Stomach (tissue), 9 donors: ENCODE results near the gene MTR. TPM values are rescaled to one million over a fixed set of nuclear protein-coding genes. Genes with fewer than 3 reads are reported as not detected.

ENCODE experiments used
- DNase-seq, 2 donors: peaks; one replicate each; pipeline versions ENCODE4 v3.0.0 to v3.0.0-alpha.2; 2013 to 2019
- H3K27ac ChIP-seq, 5 donors: fragments of 200-600 bp in 4 of 5; sonication (generic) in 4 of 5; one replicate each; pipeline ENCODE4 v1.5.1; 2013 to 2019; ENCODE audit warnings: mild to moderate bottlenecking in 1 of 5, moderate library complexity in 1 of 5
- H3K27me3 ChIP-seq, 3 donors: fragments of 200-600 bp; sonication (generic); one replicate each; pipeline ENCODE4 v1.5.1; 2017 to 2019; ENCODE audit warnings: mixed run types in 1 of 3
- H3K36me3 ChIP-seq, 4 donors: fragments of 200-600 bp; sonication (generic); 1 replicate in 3 of 4; 2 replicates in 1 of 4; pipeline ENCODE4 v1.5.1; 2016 to 2019
- H3K4me1 ChIP-seq, 4 donors: fragments of 200-600 bp; sonication (generic); one replicate each; pipeline ENCODE4 v1.5.1; 2016 to 2019
- H3K4me3 ChIP-seq, 4 donors: fragments of 200-600 bp; sonication (generic) in 3 of 4; one replicate each; pipeline ENCODE4 v1.5.1; 2016 to 2019; ENCODE audit warnings: mild to moderate bottlenecking in 1 of 4
- H3K9me3 ChIP-seq, 4 donors: fragments of 200-600 bp; sonication (generic); one replicate each; pipeline ENCODE4 v1.5.1; 2016 to 2019
- EP300 ChIP-seq: sonication (generic); formaldehyde crosslinking; IDR thresholded peaks from one replicate; pipeline ENCODE4 v1.6.1; 2017; ENCODE audit warnings: antibody characterized with exemption
- POLR2A ChIP-seq, 4 donors: fragments of 450-650 bp; IDR thresholded peaks; one replicate each; pipeline ENCODE4 v1.6.1; 2016; ENCODE audit warnings: antibody characterized with exemption in 4 of 4, control low read depth in 2 of 4, mild to moderate bottlenecking in 1 of 4, moderate library complexity in 1 of 4
- POLR2AphosphoS5 ChIP-seq, 3 donors: sonication (generic); formaldehyde crosslinking; IDR thresholded peaks; one replicate each; pipeline ENCODE4 v1.6.1; 2016; ENCODE audit warnings: antibody characterized with exemption in 3 of 3
- WGBS, 5 donors: extraction: QIAGEN DNeasy Blood & Tissue Kit in 3 of 5; methylation state at CpG; one replicate each; pipeline versions ENCODE4 v1.1.5 to v1.1.7; 2013 to 2018; 5-methylcytosine and 5-hydroxymethylcytosine counted together
- intact Hi-C: fragments of 100-400 bp; cut with DNase I; formaldehyde crosslinking; loops from one replicate; pipeline ENCODE4 v1.15.1; 2023; ENCODE audit warnings: low total_unique reads
- polyA plus RNA-seq, 3 donors: library from polyadenylated mRNA; stranded (reverse); fragments of 200-250 nt; gene quantifications; one replicate each; pipeline ENCODE4 v1.2.3, GENCODE V29; 2013
- total RNA-seq, 5 donors: library from RNA; depleted of rRNA; stranded (reverse); fragments of >200 nt; gene quantifications; one replicate each; pipeline versions ENCODE4 v1.1.0 to v1.2.3, GENCODE V29; 2014 to 2016
- TF ChIP-seq, protein P1 (sequence below), 7 experiments: fragments of 450-650 bp in 4 of 7; fragments of 200-600 bp in 3 of 7; sonication (generic) in 3 of 7; IDR thresholded peaks; one replicate each; pipeline ENCODE4 v1.5.1; 2016 to 2019; ENCODE audit warnings: antibody characterized with exemption in 7 of 7, control low read depth in 2 of 7, mild to moderate bottlenecking in 1 of 7
- donor health status: healthy with polysubstance abuse.
- donor health status: Bipolar disorder and iron deficiency.
- donor health status: healthy.

The MTR gene
- total and polyA plus RNA-seq, 8 donors, result 3.1 to 57.3 (median 23.6) TPM

- H3K4me3 ChIP-seq, result no peak overlapping the region
- intact Hi-C loops, result no loop called here
- H3K36me3 ChIP-seq, result peaks cover 0 to 100% (median 88%) of the 10 kb centered on the region in 4 donors
- TF ChIP-seq, protein P1, sequence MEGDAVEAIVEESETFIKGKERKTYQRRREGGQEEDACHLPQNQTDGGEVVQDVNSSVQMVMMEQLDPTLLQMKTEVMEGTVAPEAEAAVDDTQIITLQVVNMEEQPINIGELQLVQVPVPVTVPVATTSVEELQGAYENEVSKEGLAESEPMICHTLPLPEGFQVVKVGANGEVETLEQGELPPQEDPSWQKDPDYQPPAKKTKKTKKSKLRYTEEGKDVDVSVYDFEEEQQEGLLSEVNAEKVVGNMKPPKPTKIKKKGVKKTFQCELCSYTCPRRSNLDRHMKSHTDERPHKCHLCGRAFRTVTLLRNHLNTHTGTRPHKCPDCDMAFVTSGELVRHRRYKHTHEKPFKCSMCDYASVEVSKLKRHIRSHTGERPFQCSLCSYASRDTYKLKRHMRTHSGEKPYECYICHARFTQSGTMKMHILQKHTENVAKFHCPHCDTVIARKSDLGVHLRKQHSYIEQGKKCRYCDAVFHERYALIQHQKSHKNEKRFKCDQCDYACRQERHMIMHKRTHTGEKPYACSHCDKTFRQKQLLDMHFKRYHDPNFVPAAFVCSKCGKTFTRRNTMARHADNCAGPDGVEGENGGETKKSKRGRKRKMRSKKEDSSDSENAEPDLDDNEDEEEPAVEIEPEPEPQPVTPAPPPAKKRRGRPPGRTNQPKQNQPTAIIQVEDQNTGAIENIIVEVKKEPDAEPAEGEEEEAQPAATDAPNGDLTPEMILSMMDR (IDR thresholded peaks at IDR 0.05), result no peak
- no peak for TF ChIP-seq POLR2AphosphoS5 (IDR thresholded peaks at IDR 0.05)
- no peak for TF ChIP-seq EP300
- no peak for TF ChIP-seq POLR2A (IDR thresholded peaks at IDR 0.05)
- H3K9me3 ChIP-seq, result no peaks in the 10 kb centered on the region
- no peaks in the 10 kb centered on the region for H3K27me3 ChIP-seq
- 85 to 92% (median 88%) methylated on average over 4 of the region's 4 CpGs for WGBS, 5 donors
- DNase-seq, result no peak
- H3K27ac ChIP-seq, result peak overlapping the region in 1 of 5 donors; percentile 81
- H3K4me1 ChIP-seq, result peaks cover 0 to 39% (median 10%) of the 10 kb centered on the region in 4 donors
Measured at GRCh38 chr1:236860101-236860500, 65.0 kb downstream of the MTR start.

DNA sequence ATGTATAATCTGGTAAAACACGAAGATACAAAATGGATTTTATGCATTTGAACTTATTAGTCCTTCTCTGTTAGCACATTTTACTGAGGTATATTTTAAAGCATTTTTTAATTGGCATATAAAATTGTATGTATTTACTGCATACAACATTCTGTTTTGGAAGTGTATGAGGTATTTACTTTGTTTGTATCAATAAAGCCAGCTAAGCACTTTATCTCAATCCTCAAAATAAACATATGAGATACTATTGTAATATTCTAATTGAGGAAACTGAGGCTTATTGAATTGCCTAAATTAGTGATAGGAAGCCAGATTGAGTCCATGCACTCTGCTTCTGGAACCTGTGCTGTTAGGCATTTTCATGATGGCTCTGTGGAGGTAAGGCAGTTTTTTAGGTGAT is 65.6 kb downstream of the MTR start:
- peak overlapping the region in 1 of 5 donors; percentile 81 for H3K27ac ChIP-seq
- intact Hi-C loops, result no loop called here
- no peak overlapping the region for H3K4me3 ChIP-seq
- peaks cover 0 to 99% (median 85%) of the 10 kb centered on the region in 4 donors for H3K36me3 ChIP-seq
- H3K27me3 ChIP-seq, result no peaks in the 10 kb centered on the region
- TF ChIP-seq POLR2A (IDR thresholded peaks at IDR 0.05) (no peak), EP300 (no peak), POLR2AphosphoS5 (IDR thresholded peaks at IDR 0.05) (no peak)
- TF ChIP-seq, protein P1 (IDR thresholded peaks at IDR 0.05), result no peak
- WGBS, 5 donors, result 69 to 88% (median 85%) methylated on average over 1 of the region's 1 CpG
- peaks cover 0 to 43% (median 10%) of the 10 kb centered on the region in 4 donors for H3K4me1 ChIP-seq
- DNase-seq, result no peak
- H3K9me3 ChIP-seq, result no peaks in the 10 kb centered on the region

GRCh38 chr1:236861560-236862218 is 66.6 kb downstream of the MTR start:
- 78 to 90% (median 84%) methylated on average over 2 of the region's 2 CpGs for WGBS, 5 donors
- no peak for TF ChIP-seq POLR2AphosphoS5 (IDR thresholded peaks at IDR 0.05)
- Histone ChIP-seq H3K4me3 (no peak overlapping the region), H3K4me1 (peaks cover 0 to 43% (median 10%) of the 10 kb centered on the region in 4 donors), H3K27me3 (no peaks in the 10 kb centered on the region), H3K36me3 (peaks cover 0 to 99% (median 85%) of the 10 kb centered on the region in 4 donors), H3K27ac (peak overlapping the region in 4 of 5 donors; percentile 1 to 81 (median 55)), H3K9me3 (no peaks in the 10 kb centered on the region)
- intact Hi-C loops, result no loop called here
- peak in 1 of 2 donors; percentile 20 for DNase-seq

GRCh38 chr1:236862219-236862591 is 67.1 kb downstream of the MTR start:
- H3K36me3 ChIP-seq, result peaks cover 0 to 99% (median 85%) of the 10 kb centered on the region in 4 donors
- TF ChIP-seq POLR2A (IDR thresholded peaks at IDR 0.05), result no peak
- TF ChIP-seq EP300, result no peak
- TF ChIP-seq, protein P1 (IDR thresholded peaks at IDR 0.05), result no peak
- no peak for TF ChIP-seq POLR2AphosphoS5 (IDR thresholded peaks at IDR 0.05)
- 86 to 95% (median 92%) methylated on average over 4 of the region's 4 CpGs for WGBS, 5 donors
- no peaks in the 10 kb centered on the region for H3K9me3 ChIP-seq
- no peaks in the 10 kb centered on the region for H3K27me3 ChIP-seq
- no peak for DNase-seq
- H3K27ac ChIP-seq, result peak overlapping the region in 4 of 5 donors; percentile 1 to 81 (median 55)
- no peak overlapping the region for H3K4me3 ChIP-seq
- H3K4me1 ChIP-seq, result peaks cover 0 to 43% (median 10%) of the 10 kb centered on the region in 4 donors
- intact Hi-C loops, result no loop called here
